Endodermal cell (in vitro differentiated cells): ENCODE results near the gene GABRR1. TPM values are rescaled to one million over a fixed set of nuclear protein-coding genes. Genes with fewer than 3 reads are reported as not detected.

Source experiments
- DNase-seq: peaks from one replicate; pipeline ENCODE4 v3.0.0-alpha.2; 2017
- H3K27ac ChIP-seq: 2 replicates; pipeline ENCODE4 v1.5.1; 2013; ENCODE audit warnings: mild to moderate bottlenecking, low read depth, low read length, moderate library complexity
- H3K27me3 ChIP-seq: 2 replicates; pipeline ENCODE4 v1.6.1; 2013; ENCODE audit warnings: mild to moderate bottlenecking, low read length, moderate library complexity; ENCODE audit not compliant: insufficient read depth, control insufficient read depth, poor library complexity, severe bottlenecking
- H3K36me3 ChIP-seq: 2 replicates; pipeline ENCODE4 v1.7.0; 2013; ENCODE audit warnings: mild to moderate bottlenecking, low read length, moderate library complexity; ENCODE audit not compliant: control insufficient read depth, insufficient read depth
- H3K4me1 ChIP-seq: one replicate; pipeline ENCODE4 v1.7.0; 2013; ENCODE audit warnings: low read length; ENCODE audit not compliant: control insufficient read depth, insufficient read depth
- H3K4me3 ChIP-seq: 2 replicates; pipeline ENCODE4 v1.5.1; 2013; ENCODE audit warnings: mild to moderate bottlenecking, low read length, moderate library complexity
- H3K9ac ChIP-seq: 2 replicates; pipeline ENCODE4 v1.6.1; 2013; ENCODE audit warnings: mild to moderate bottlenecking, low read length, moderate library complexity; ENCODE audit not compliant: poor library complexity, severe bottlenecking; ENCODE audit errors: extremely low read depth
- H3K9me3 ChIP-seq: 2 replicates; pipeline ENCODE4 v1.6.1; 2013; ENCODE audit warnings: mild to moderate bottlenecking, low read length, moderate library complexity; ENCODE audit not compliant: control insufficient read depth
- H3K27ac Mint-ChIP-seq: 2 replicates; pipeline ENCODE4 v1.8.0; 2020; ENCODE audit warnings: mixed read lengths
- H3K27me3 Mint-ChIP-seq: 2 replicates; pipeline ENCODE4 v1.8.0; 2021; ENCODE audit warnings: mild to moderate bottlenecking, mixed read lengths; ENCODE audit not compliant: insufficient read depth
- H3K36me3 Mint-ChIP-seq: 2 replicates; pipeline ENCODE4 v1.8.0; 2020; ENCODE audit warnings: low read depth, mixed read lengths
- H3K4me1 Mint-ChIP-seq: 2 replicates; pipeline ENCODE4 v1.8.0; 2020; ENCODE audit warnings: mixed read lengths
- H3K4me3 Mint-ChIP-seq: 2 replicates; pipeline ENCODE4 v1.8.0; 2020; ENCODE audit warnings: mild to moderate bottlenecking, moderate library complexity, mixed read lengths
- H3K9me3 Mint-ChIP-seq: 2 replicates; pipeline ENCODE4 v1.8.0; 2020; ENCODE audit warnings: mild to moderate bottlenecking, mixed read lengths
- WGBS, 2 experiments: methylation state at CpG; one replicate each; pipeline versions ENCODE4 v1.1.5 to v1.1.7; 2013; ENCODE audit warnings: missing lambda C conversion rate in 2 of 2, mixed read lengths in 1 of 2; ENCODE audit not compliant: insufficient coverage in 1 of 2, insufficient read length in 1 of 2; 5-methylcytosine and 5-hydroxymethylcytosine counted together
- total RNA-seq, 2 donors: library from RNA; stranded (reverse); fragmentation: NEBNext Ultra II Directional in 1 of 2; extraction: Animal tissue kit (Norgen Biotek cat#: 25700) in 1 of 2; gene quantifications; 2 replicates in 1 of 2; 3 replicates in 1 of 2; pipeline ENCODE4 v1.2.1, GENCODE V29; 2021
- TF ChIP-seq, protein P1 (sequence below): fragments of 200-600 bp; sonication (generic); conservative IDR thresholded peaks from 2 replicates; pipeline ENCODE4 v1.5.0; 2021; ENCODE audit warnings: antibody characterized with exemption, mild to moderate bottlenecking

Gene GABRR1
- total RNA-seq, 2 donors from 2014 or later: 0.46 TPM; not detected in 1

GRCh38 chr6:89205819-89206218 is 11.3 kb downstream of the GABRR1 start:
- Mint-ChIP-seq H3K27me3 (peaks cover 2% of the 10 kb centered on the region), H3K9me3 (no peaks in the 10 kb centered on the region), H3K36me3 (no peaks in the 10 kb centered on the region), H3K27ac (no peak overlapping the region), H3K4me3 (no peak overlapping the region), H3K4me1 (no peaks in the 10 kb centered on the region)
- 71% methylated on average over 4 of the region's 4 CpGs; no CpG with 5 or more reads in 1 of the 2 experiments for WGBS, 2 experiments
- peak; percentile 68 for DNase-seq
- Histone ChIP-seq H3K4me3 (no peak overlapping the region), H3K36me3 (no peaks in the 10 kb centered on the region), H3K27me3 (no peaks in the 10 kb centered on the region), H3K9ac (no peak overlapping the region), H3K9me3 (no peaks in the 10 kb centered on the region), H3K4me1 (no peaks in the 10 kb centered on the region), H3K27ac (no peak overlapping the region)
- TF ChIP-seq, protein P1, sequence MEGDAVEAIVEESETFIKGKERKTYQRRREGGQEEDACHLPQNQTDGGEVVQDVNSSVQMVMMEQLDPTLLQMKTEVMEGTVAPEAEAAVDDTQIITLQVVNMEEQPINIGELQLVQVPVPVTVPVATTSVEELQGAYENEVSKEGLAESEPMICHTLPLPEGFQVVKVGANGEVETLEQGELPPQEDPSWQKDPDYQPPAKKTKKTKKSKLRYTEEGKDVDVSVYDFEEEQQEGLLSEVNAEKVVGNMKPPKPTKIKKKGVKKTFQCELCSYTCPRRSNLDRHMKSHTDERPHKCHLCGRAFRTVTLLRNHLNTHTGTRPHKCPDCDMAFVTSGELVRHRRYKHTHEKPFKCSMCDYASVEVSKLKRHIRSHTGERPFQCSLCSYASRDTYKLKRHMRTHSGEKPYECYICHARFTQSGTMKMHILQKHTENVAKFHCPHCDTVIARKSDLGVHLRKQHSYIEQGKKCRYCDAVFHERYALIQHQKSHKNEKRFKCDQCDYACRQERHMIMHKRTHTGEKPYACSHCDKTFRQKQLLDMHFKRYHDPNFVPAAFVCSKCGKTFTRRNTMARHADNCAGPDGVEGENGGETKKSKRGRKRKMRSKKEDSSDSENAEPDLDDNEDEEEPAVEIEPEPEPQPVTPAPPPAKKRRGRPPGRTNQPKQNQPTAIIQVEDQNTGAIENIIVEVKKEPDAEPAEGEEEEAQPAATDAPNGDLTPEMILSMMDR: no peak

- Histone ChIP-seq H3K9ac (no peak overlapping the region), H3K4me3 (no peak overlapping the region), H3K36me3 (no peaks in the 10 kb centered on the region), H3K27ac (no peak overlapping the region), H3K9me3 (no peaks in the 10 kb centered on the region), H3K27me3 (no peaks in the 10 kb centered on the region), H3K4me1 (no peaks in the 10 kb centered on the region)
- Mint-ChIP-seq H3K9me3 (no peaks in the 10 kb centered on the region), H3K27me3 (peaks cover 2% of the 10 kb centered on the region), H3K4me1 (no peaks in the 10 kb centered on the region), H3K36me3 (no peaks in the 10 kb centered on the region), H3K4me3 (no peak overlapping the region), H3K27ac (no peak overlapping the region)
- TF ChIP-seq, protein P1: no peak
- WGBS, 2 experiments: 86 to 89% methylated on average over 8 to 11 of the region's 11 CpGs
- no peak for DNase-seq
Measured at GRCh38 chr6:89204096-89204495, 13.1 kb downstream of the GABRR1 start.

DNA sequence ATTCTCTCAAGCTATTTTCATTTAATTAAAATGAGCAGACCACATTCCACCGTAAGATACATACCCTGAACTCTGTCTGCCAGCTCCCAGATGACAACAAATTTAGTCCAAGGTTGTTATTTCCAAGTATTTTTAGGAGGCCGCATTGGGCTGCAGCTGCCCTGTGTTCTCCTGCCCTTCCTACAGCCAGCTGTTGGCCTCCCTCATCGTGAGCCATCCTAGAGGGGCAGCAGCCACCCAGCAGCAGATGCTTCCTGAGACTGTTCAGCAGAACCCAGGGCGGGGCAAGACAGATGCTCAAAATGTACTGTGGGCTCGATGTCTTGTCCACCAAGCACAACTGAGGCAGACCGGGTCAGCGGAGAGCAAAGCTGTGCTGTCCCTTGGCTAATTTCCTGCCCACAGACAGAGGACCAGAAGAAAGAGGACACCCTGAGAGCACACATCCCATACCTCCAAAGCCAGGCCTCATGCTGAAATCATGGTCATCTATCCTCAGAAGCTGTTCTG is 16.4 kb downstream of the GABRR1 start:
- H3K27me3 Mint-ChIP-seq: peaks cover 2% of the 10 kb centered on the region
- WGBS, 2 experiments: 93 to 95% methylated on average over 7 of the region's 7 CpGs
- TF ChIP-seq, protein P1: no peak

More for the DNA sequence above, 16.4 kb downstream of the GABRR1 start:
- no peaks in the 10 kb centered on the region for H3K9me3 Mint-ChIP-seq
- no peaks in the 10 kb centered on the region for H3K36me3 ChIP-seq
- H3K9ac ChIP-seq: no peak overlapping the region
- no peak overlapping the region for H3K27ac Mint-ChIP-seq
- no peaks in the 10 kb centered on the region for H3K4me1 ChIP-seq
- no peak overlapping the region for H3K27ac ChIP-seq
- no peak overlapping the region for H3K4me3 Mint-ChIP-seq
- H3K36me3 Mint-ChIP-seq: no peaks in the 10 kb centered on the region
- no peak overlapping the region for H3K4me3 ChIP-seq
- DNase-seq: no peak
- H3K4me1 Mint-ChIP-seq: peaks cover 4% of the 10 kb centered on the region
- no peaks in the 10 kb centered on the region for H3K27me3 ChIP-seq
- peaks cover under 1% of the 10 kb centered on the region for H3K9me3 ChIP-seq
